PC-3 (cell line): Measurements from ENCODE around the gene ZDHHC16.

ENCODE experiments used
- EZH2 ChIP-seq: fragments of 300-600 bp; sonication (generic); IDR thresholded peaks from one replicate; pipeline ENCODE4 v1.6.1; 2017; ENCODE audit warnings: antibody characterized with exemption, mild to moderate bottlenecking, low read length; ENCODE audit not compliant: unreplicated experiment
- EZH2phosphoT487 ChIP-seq: fragments of 300-600 bp; sonication (generic); IDR thresholded peaks from 2 replicates; pipeline ENCODE4 v1.6.1; 2018; ENCODE audit warnings: mild to moderate bottlenecking, antibody characterized with exemption, low read length, borderline replicate concordance
- TF ChIP-seq, protein P1 (sequence below): fragments of 300-600 bp; sonication (generic); conservative IDR thresholded peaks from 2 replicates; pipeline ENCODE4 v1.5.1; 2017; ENCODE audit warnings: antibody characterized with exemption, low read depth, mild to moderate bottlenecking, low read length

DNA sequence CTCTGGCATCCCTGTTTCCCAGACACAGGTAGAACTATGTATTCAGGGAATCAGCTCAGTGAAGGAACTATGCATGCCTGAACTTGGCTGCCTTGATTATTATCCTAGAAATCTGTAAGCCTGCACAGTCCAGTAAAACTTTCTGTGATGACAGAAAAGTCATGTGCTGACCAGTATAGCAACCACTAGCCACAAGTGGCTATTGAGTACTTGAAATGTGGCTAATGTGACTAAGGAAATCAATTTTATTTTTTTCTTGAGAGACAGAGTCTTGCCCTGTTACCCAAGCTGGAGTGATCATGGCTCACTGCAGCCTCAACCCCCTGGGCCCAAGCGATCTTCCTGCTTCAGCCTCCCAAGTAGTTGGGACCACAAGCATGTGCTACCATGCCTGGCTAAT lies 3.7 kb upstream of the ZDHHC16 start:
- TF ChIP-seq, protein P1, sequence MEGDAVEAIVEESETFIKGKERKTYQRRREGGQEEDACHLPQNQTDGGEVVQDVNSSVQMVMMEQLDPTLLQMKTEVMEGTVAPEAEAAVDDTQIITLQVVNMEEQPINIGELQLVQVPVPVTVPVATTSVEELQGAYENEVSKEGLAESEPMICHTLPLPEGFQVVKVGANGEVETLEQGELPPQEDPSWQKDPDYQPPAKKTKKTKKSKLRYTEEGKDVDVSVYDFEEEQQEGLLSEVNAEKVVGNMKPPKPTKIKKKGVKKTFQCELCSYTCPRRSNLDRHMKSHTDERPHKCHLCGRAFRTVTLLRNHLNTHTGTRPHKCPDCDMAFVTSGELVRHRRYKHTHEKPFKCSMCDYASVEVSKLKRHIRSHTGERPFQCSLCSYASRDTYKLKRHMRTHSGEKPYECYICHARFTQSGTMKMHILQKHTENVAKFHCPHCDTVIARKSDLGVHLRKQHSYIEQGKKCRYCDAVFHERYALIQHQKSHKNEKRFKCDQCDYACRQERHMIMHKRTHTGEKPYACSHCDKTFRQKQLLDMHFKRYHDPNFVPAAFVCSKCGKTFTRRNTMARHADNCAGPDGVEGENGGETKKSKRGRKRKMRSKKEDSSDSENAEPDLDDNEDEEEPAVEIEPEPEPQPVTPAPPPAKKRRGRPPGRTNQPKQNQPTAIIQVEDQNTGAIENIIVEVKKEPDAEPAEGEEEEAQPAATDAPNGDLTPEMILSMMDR, result no peak
- TF ChIP-seq EZH2 (no peak), EZH2phosphoT487 (no peak)
